GM12874 (cell line): ENCODE data around the gene DCTPP1.
A peak's percentile ranks its signal among the peaks of the same experiment; 100 is the strongest.

Experiments
- TF ChIP-seq, protein P1 (sequence below): IDR thresholded peaks from 2 replicates; pipeline ENCODE4 v1.5.1; 2011; ENCODE audit warnings: low read depth, mild to moderate bottlenecking, control low read depth, low read length, moderate library complexity; ENCODE audit not compliant: insufficient read depth

DCTPP1 gene

DNA sequence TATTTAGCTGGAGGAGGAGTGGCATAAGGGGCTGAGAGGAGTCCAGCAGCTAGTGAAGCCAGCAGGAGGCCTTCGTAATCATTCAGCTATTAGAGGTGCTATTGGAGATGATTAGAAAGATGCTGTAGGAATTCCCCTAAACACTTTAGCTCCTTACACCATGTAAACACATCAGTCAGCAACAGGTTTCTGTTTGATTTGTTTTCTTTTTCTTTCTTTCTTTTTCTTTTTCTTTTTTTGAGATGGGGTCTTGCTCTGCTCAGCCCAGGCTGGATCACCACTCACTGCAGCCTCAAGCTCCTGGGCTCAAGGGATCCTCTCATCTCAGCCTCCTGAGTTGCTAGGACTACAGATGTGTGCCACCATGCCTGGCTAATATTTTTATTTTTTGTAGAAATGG lies 26.5 kb upstream of the DCTPP1 start:
- TF ChIP-seq, protein P1, sequence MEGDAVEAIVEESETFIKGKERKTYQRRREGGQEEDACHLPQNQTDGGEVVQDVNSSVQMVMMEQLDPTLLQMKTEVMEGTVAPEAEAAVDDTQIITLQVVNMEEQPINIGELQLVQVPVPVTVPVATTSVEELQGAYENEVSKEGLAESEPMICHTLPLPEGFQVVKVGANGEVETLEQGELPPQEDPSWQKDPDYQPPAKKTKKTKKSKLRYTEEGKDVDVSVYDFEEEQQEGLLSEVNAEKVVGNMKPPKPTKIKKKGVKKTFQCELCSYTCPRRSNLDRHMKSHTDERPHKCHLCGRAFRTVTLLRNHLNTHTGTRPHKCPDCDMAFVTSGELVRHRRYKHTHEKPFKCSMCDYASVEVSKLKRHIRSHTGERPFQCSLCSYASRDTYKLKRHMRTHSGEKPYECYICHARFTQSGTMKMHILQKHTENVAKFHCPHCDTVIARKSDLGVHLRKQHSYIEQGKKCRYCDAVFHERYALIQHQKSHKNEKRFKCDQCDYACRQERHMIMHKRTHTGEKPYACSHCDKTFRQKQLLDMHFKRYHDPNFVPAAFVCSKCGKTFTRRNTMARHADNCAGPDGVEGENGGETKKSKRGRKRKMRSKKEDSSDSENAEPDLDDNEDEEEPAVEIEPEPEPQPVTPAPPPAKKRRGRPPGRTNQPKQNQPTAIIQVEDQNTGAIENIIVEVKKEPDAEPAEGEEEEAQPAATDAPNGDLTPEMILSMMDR, result no peak

DNA sequence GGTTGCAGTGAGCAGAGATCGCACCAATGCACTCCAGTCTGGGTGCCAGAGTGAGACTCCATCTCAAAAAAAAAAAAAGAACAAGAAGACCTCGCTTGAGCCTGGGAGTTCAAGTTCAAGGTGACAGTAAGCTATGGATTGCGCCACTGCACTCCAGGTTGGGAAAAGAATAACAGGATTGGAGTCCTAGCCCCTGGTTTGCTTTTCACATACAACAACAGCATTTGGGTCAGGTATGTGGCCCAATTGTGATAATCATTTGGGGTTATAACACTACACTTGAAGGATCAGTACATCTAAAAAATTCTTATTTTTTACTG lies 19.2 kb upstream of the DCTPP1 start:
- TF ChIP-seq, protein P1, result no peak

DNA sequence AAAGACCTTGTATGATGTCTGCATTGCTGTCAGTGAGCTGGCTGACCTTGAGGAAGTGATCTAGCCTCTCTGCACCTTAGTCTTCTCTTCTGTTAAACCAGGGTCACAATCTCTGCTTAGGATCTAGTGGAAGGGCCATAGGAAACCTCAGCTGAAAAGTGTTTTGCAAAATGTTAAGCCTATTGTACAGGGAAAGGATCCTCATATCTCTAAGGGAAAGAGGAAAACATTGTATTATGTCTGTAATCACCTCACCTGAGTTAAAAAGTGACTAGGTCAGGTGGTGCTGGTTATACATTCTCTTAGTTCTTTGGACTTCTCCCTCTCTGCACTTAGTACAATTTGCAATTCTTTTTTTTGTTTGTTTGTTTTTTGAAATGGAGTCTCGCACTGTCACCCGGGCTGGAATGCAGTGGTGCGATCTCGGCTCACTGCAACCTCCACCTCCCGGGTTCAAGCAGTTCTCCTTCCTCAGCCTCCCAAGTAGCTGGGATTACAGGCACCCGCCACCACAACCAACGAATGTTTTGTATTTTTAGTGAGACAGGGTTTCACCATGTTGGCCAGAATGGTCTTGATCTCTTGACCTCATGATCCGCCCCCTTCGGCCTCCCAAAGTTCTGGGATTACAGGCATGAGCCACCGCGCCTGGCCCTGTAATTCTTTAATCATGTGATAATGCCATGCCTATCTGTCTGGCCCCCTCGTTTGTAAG lies 17.8 kb upstream of the DCTPP1 start:
- TF ChIP-seq, protein P1, result no peak

DNA sequence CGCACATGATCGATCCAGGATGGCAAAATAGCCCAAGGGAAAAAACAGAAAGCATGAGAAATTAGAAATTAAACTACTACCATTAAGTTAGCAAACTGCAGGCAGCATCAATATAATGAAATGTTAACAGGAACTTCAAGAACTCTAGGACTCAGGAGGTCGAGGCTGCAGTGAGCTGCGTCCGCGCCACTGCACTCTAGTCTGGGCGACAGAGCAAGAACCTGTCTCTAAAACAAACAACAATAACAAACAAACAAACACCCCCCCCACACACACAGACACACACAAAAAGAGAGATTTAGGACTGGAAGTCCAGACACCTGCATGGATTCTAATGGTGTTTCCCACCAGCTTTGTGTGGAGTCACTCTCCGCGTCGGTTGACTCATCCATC lies 16.4 kb upstream of the DCTPP1 start:
- TF ChIP-seq, protein P1, result no peak

DNA sequence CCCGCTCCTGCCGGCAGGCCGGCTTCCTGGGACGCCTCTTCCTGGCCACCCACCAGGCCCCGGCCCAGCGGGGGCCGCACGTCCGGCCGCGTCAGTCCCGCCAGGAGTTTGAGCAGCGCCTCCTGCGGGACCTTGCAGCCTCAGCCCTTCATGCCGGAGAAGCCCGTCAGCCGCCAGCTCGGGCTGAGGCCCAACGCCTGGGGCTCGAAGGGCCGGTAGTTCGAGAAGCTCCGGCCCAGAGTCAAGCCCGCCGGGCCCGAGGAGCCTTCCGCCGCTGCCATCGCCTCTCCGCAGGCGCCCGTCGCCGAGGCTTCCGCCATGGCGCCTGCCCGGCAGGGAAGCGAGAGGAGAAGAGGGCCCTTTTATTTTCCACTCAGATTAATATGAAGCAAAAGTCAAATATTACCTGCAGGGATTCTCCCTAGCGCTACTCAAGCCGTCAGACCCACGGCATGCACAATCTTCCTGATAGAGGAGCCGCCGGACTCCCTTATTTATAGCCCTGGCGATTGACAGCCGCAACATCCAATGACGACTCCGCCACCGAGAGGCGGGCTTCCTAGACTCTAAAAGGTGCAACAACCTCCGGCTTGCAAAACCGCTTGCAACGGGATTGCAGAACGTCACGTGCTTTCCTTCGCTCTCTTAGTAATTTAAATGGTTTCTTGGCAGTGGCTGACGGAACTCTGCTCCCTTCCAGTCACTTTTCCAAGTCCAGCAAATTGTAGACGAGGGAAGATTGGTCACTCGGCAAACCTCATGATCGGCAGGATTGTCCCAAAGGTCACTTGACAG lies 15.8 kb upstream of the DCTPP1 start, which contains the start of gene SEPHS2:
Gene SEPHS2 (minus strand): TSS at position 467 of the 795 bp plus-strand sequence. CDS start 147 bp downstream, at position 320.
- TF ChIP-seq, protein P1, result peak; percentile 50

DNA sequence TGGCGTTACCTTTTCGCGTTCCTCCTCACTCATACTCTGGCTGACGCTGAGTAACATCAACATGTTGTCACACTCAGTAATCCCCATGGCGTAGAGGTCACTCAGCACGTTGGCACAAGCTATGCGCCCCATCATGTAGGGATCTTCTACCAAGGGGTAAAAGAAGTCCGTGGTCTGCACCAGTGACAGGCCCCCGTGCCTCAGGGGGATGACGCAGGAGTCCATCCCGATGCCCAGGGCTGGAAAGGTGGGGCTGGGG lies 15.2 kb upstream of the DCTPP1 start:
- TF ChIP-seq, protein P1, result no peak

DNA sequence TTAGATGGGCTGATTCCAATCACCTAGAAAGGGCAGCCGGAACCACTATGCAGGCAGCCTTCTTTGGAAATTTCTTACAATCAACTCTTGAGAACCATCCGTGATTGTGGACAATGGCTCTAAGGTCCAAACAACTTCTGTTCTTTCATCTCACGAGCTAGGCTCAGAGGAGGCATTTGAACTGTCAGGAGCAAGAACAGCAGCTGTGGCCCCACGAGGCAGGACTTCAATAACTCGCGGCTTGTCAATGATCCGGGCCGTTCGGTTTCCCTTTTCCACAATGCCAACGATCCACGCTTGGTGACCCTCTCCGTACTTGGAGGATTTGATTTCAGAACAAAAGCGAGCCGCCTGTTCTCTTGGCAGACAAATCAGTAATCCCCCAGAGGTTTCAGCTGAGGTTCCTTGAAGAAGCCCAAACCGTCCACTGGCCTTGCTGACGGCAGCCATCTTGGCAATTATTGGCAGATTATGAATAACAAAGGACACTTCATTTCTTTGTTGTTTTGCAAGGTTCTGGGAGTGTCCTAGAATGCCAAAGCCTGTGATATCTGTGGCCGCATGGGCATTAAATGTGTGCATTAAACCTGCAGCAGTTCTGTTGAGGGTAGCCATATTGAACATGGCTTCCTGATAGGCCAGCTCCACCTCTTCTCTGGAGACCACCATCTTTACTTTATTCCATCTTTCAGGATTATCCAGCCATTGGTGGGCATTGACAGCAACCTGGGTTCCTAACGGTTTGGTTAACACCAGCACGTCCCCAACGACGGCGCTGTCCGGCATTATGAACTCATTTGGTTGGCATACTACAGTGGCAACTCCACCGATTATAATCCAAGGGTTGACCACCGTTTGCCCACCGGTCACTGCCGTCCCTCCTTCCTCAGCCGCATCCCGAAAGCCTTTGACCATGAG lies 14.7 kb upstream of the DCTPP1 start:
- TF ChIP-seq, protein P1, result no peak
